ENCODE data around the gene RPS16.
"Not testable (repeated sequence)": the region's sequence is repeated elsewhere in the genome, so short reads cannot be mapped to it uniquely, and the experiment has no call there.

Gene RPS16

GRCh38 chr19:39435499-39436349 is at the start of gene RPS16:
Gene RPS16, minus strand, starts transcription at chr19:39435949. Its CDS starts 54 bp downstream, at chr19:39435895.
- in situ Hi-C loops (cut with MboI; ENCODE audit: low sequenced_read_pairs) = no loop called here

GRCh38 chr19:39483141-39483540 is 47.4 kb upstream of the RPS16 start:
- in situ Hi-C loops (cut with MboI; ENCODE audit: low sequenced_read_pairs) = no loop called here

GRCh38 chr19:39481676-39482075 is 45.9 kb upstream of the RPS16 start:
- in situ Hi-C loops (cut with MboI; ENCODE audit: low sequenced_read_pairs) = no loop called here

GRCh38 chr19:39481229-39481545 is 45.4 kb upstream of the RPS16 start:
- in situ Hi-C loops (cut with MboI; ENCODE audit: low sequenced_read_pairs) = no loop called here

GRCh38 chr19:39480337-39481228 is 44.8 kb upstream of the RPS16 start, which contains the start of gene TIMM50:
Gene TIMM50, plus strand, starts transcription at chr19:39480838. Its CDS starts 16 bp downstream, at chr19:39480854.
- in situ Hi-C loops (cut with MboI; ENCODE audit: low sequenced_read_pairs) = no loop called here

GRCh38 chr19:39479916-39480315 is 44.2 kb upstream of the RPS16 start:
- in situ Hi-C loops (cut with MboI; ENCODE audit: low sequenced_read_pairs) = no loop called here

GRCh38 chr19:39479319-39479801 is 43.6 kb upstream of the RPS16 start:
- in situ Hi-C loops (cut with MboI; ENCODE audit: low sequenced_read_pairs) = not testable (repeated sequence)

GRCh38 chr19:39475748-39476147 is 40.0 kb upstream of the RPS16 start:
- in situ Hi-C loops (cut with MboI; ENCODE audit: low sequenced_read_pairs) = no loop called here

GRCh38 chr19:39474139-39474620 is 38.4 kb upstream of the RPS16 start:
- in situ Hi-C loops (cut with MboI; ENCODE audit: low sequenced_read_pairs) = no loop called here

- in situ Hi-C loops (cut with MboI; ENCODE audit: low sequenced_read_pairs) = no loop called here
Observed at GRCh38 chr19:39473443-39473960, 37.8 kb upstream of the RPS16 start.

- in situ Hi-C loops (cut with MboI; ENCODE audit: low sequenced_read_pairs) = no loop called here
Observed at GRCh38 chr19:39472746-39473442, 37.1 kb upstream of the RPS16 start.

- in situ Hi-C loops (cut with MboI; ENCODE audit: low sequenced_read_pairs) = no loop called here
Observed at GRCh38 chr19:39471756-39472536, 36.2 kb upstream of the RPS16 start.

GRCh38 chr19:39470724-39471339 is 35.1 kb upstream of the RPS16 start:
- in situ Hi-C loops (cut with MboI; ENCODE audit: low sequenced_read_pairs) = no loop called here

GRCh38 chr19:39469567-39469966 is 33.8 kb upstream of the RPS16 start:
- in situ Hi-C loops (cut with MboI; ENCODE audit: low sequenced_read_pairs) = no loop called here

GRCh38 chr19:39469036-39469435 is 33.3 kb upstream of the RPS16 start:
- in situ Hi-C loops (cut with MboI; ENCODE audit: low sequenced_read_pairs) = no loop called here

- in situ Hi-C loops (cut with MboI; ENCODE audit: low sequenced_read_pairs) = no loop called here
Observed at GRCh38 chr19:39467941-39468340, 32.2 kb upstream of the RPS16 start.

GRCh38 chr19:39465956-39466747 is 30.4 kb upstream of the RPS16 start:
- in situ Hi-C loops (cut with MboI; ENCODE audit: low sequenced_read_pairs) = no loop called here

- in situ Hi-C loops (cut with MboI; ENCODE audit: low sequenced_read_pairs) = no loop called here
Observed at GRCh38 chr19:39463403-39463802, 27.7 kb upstream of the RPS16 start.

- in situ Hi-C loops (cut with MboI; ENCODE audit: low sequenced_read_pairs) = not testable (repeated sequence)
Observed at GRCh38 chr19:39451257-39451656, 15.5 kb upstream of the RPS16 start.

Measured in hTERT RPE-1 (cell line).